ENCODE results near the gene LAMC3.

The LAMC3 gene

GRCh38 chr9:130988400-130988747 lies 20.6 kb upstream of the LAMC3 start:
- Histone ChIP-seq H3K27me3 (ENCODE audit: control insufficient read depth, insufficient read depth, low read length) (no peaks in the 10 kb centered on the region), H3K9me3 (ENCODE audit: control insufficient read depth, low read depth, low read length) (no peaks in the 10 kb centered on the region), H3K36me3 (ENCODE audit: control insufficient read depth, low read depth, low read length) (no peaks in the 10 kb centered on the region), H3K4me3 (ENCODE audit: low read length) (no peak overlapping the region), H3K27ac (ENCODE audit: low read length) (no peak overlapping the region), H3K4me1 (ENCODE audit: control insufficient read depth, low read depth, low read length) (peaks cover 6% of the 10 kb centered on the region), H3K9ac (ENCODE audit: low read length) (no peak overlapping the region)

- peaks cover 6% of the 10 kb centered on the region for H3K4me1 ChIP-seq (ENCODE audit: control insufficient read depth, low read depth, low read length)
- no peak overlapping the region for H3K27ac ChIP-seq (ENCODE audit: low read length)
- H3K9ac ChIP-seq (ENCODE audit: low read length), result no peak overlapping the region
- no peak overlapping the region for H3K4me3 ChIP-seq (ENCODE audit: low read length)
- no peaks in the 10 kb centered on the region for H3K27me3 ChIP-seq (ENCODE audit: control insufficient read depth, insufficient read depth, low read length)
- H3K9me3 ChIP-seq (ENCODE audit: control insufficient read depth, low read depth, low read length), result no peaks in the 10 kb centered on the region
- no peaks in the 10 kb centered on the region for H3K36me3 ChIP-seq (ENCODE audit: control insufficient read depth, low read depth, low read length)
These were observed 20.1 kb upstream of the LAMC3 start for GRCh38 chr9:130988905-130989304.

GRCh38 chr9:130989391-130989790 lies 19.6 kb upstream of the LAMC3 start:
- Histone ChIP-seq H3K9me3 (ENCODE audit: control insufficient read depth, low read depth, low read length) (no peaks in the 10 kb centered on the region), H3K4me1 (ENCODE audit: control insufficient read depth, low read depth, low read length) (peaks cover 6% of the 10 kb centered on the region), H3K27me3 (ENCODE audit: control insufficient read depth, insufficient read depth, low read length) (no peaks in the 10 kb centered on the region), H3K9ac (ENCODE audit: low read length) (no peak overlapping the region), H3K36me3 (ENCODE audit: control insufficient read depth, low read depth, low read length) (no peaks in the 10 kb centered on the region), H3K27ac (ENCODE audit: low read length) (no peak overlapping the region), H3K4me3 (ENCODE audit: low read length) (no peak overlapping the region)

GRCh38 chr9:130989891-130990290 lies 19.1 kb upstream of the LAMC3 start:
- no peak overlapping the region for H3K9ac ChIP-seq (ENCODE audit: low read length)
- no peak overlapping the region for H3K27ac ChIP-seq (ENCODE audit: low read length)
- H3K4me3 ChIP-seq (ENCODE audit: low read length), result no peak overlapping the region
- no peaks in the 10 kb centered on the region for H3K27me3 ChIP-seq (ENCODE audit: control insufficient read depth, insufficient read depth, low read length)
- peaks cover 6% of the 10 kb centered on the region for H3K4me1 ChIP-seq (ENCODE audit: control insufficient read depth, low read depth, low read length)
- H3K9me3 ChIP-seq (ENCODE audit: control insufficient read depth, low read depth, low read length), result no peaks in the 10 kb centered on the region
- H3K36me3 ChIP-seq (ENCODE audit: control insufficient read depth, low read depth, low read length), result no peaks in the 10 kb centered on the region

- no peaks in the 10 kb centered on the region for H3K9me3 ChIP-seq (ENCODE audit: control insufficient read depth, low read depth, low read length)
- no peaks in the 10 kb centered on the region for H3K27me3 ChIP-seq (ENCODE audit: control insufficient read depth, insufficient read depth, low read length)
- no peaks in the 10 kb centered on the region for H3K36me3 ChIP-seq (ENCODE audit: control insufficient read depth, low read depth, low read length)
- H3K27ac ChIP-seq (ENCODE audit: low read length), result no peak overlapping the region
- H3K4me1 ChIP-seq (ENCODE audit: control insufficient read depth, low read depth, low read length), result peaks cover 6% of the 10 kb centered on the region
- H3K4me3 ChIP-seq (ENCODE audit: low read length), result no peak overlapping the region
- no peak overlapping the region for H3K9ac ChIP-seq (ENCODE audit: low read length)
These were observed 18.5 kb upstream of the LAMC3 start for GRCh38 chr9:130990306-130990977.

DNA sequence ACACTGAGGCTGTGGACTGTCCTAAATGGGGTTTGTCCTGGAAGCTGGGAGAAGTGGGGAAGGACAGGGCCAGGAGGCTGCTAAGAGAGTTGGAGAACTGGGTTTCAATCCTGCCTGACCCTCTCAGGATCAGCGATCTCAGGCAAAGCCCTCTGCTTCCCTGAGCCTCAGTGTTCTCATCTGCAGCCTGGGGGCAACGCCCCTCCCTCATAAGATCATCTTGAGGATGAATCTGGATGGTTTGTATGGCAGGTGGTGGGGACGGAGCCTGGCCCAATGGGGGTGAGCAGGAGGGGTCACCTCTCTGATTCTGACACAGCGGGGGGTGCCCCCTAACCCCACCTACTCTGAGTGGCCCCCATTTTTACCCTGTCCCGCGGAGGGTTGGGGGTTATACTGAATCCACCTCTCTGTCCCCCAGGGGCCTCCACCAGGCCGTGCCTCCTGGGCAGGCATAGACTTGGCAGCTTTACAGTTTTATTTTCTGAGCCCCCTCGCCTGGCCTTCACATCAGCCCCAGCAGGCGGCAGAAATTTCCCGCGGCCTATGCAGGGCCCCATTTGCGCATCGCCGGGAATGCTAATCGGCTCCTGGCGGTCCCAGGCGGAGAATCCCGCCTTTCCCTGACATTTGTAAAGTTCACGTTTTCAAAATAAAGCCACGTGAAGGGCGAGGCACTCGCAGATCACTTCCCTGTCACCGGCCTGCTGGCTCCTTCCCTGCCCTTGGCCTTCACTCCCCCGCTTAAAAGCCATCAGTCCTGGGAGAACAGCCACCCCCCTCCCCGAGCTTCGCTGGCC lies 17.8 kb upstream of the LAMC3 start:
- Histone ChIP-seq H3K27me3 (ENCODE audit: control insufficient read depth, insufficient read depth, low read length) (no peaks in the 10 kb centered on the region), H3K4me1 (ENCODE audit: control insufficient read depth, low read depth, low read length) (peaks cover 6% of the 10 kb centered on the region), H3K9ac (ENCODE audit: low read length) (no peak overlapping the region)

GRCh38 chr9:130991778-130992681 lies 16.9 kb upstream of the LAMC3 start:
- no peak overlapping the region for H3K27ac ChIP-seq (ENCODE audit: low read length)
- peaks cover 6% of the 10 kb centered on the region for H3K4me1 ChIP-seq (ENCODE audit: control insufficient read depth, low read depth, low read length)
- H3K27me3 ChIP-seq (ENCODE audit: control insufficient read depth, insufficient read depth, low read length), result no peaks in the 10 kb centered on the region
- no peak overlapping the region for H3K9ac ChIP-seq (ENCODE audit: low read length)
- H3K4me3 ChIP-seq (ENCODE audit: low read length), result no peak overlapping the region
- no peaks in the 10 kb centered on the region for H3K36me3 ChIP-seq (ENCODE audit: control insufficient read depth, low read depth, low read length)
- no peaks in the 10 kb centered on the region for H3K9me3 ChIP-seq (ENCODE audit: control insufficient read depth, low read depth, low read length)

More for the DNA sequence above, 17.8 kb upstream of the LAMC3 start:
- no peaks in the 10 kb centered on the region for H3K36me3 ChIP-seq (ENCODE audit: control insufficient read depth, low read depth, low read length)
- no peak overlapping the region for H3K4me3 ChIP-seq (ENCODE audit: low read length)
- no peak overlapping the region for H3K27ac ChIP-seq (ENCODE audit: low read length)
- H3K9me3 ChIP-seq (ENCODE audit: control insufficient read depth, low read depth, low read length), result no peaks in the 10 kb centered on the region

DNA sequence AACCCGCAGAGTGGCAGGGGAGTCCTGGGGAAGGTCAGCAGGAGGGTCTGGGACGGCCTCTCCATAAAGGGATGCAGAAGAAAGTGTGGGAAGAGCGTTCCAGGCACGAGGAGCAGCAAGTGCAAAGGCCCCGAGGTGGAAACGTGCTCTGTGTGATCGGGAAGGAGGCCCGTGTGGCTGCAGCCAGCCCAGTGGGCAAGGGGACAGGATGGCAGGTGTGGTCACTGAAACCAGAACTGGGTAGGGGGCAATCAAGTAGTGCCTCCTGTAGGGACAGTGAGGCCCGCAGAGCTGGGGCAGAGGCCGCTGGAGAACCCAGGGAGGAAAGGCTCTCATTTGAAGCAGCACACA lies 16.3 kb upstream of the LAMC3 start:
- H3K4me1 ChIP-seq (ENCODE audit: control insufficient read depth, low read depth, low read length), result peaks cover 6% of the 10 kb centered on the region
- H3K36me3 ChIP-seq (ENCODE audit: control insufficient read depth, low read depth, low read length), result no peaks in the 10 kb centered on the region
- no peak overlapping the region for H3K4me3 ChIP-seq (ENCODE audit: low read length)
- no peak overlapping the region for H3K27ac ChIP-seq (ENCODE audit: low read length)
- H3K9me3 ChIP-seq (ENCODE audit: control insufficient read depth, low read depth, low read length), result no peaks in the 10 kb centered on the region
- no peak overlapping the region for H3K9ac ChIP-seq (ENCODE audit: low read length)
- no peaks in the 10 kb centered on the region for H3K27me3 ChIP-seq (ENCODE audit: control insufficient read depth, insufficient read depth, low read length)

GRCh38 chr9:130993303-130994030 lies 15.5 kb upstream of the LAMC3 start:
- Histone ChIP-seq H3K27me3 (ENCODE audit: control insufficient read depth, insufficient read depth, low read length) (no peaks in the 10 kb centered on the region), H3K9ac (ENCODE audit: low read length) (no peak overlapping the region), H3K27ac (ENCODE audit: low read length) (no peak overlapping the region)

GRCh38 chr9:130994135-130995085 lies 14.6 kb upstream of the LAMC3 start:
- no peak overlapping the region for H3K4me3 ChIP-seq (ENCODE audit: low read length)
- H3K27ac ChIP-seq (ENCODE audit: low read length), result no peak overlapping the region
- H3K36me3 ChIP-seq (ENCODE audit: control insufficient read depth, low read depth, low read length), result no peaks in the 10 kb centered on the region
- H3K9ac ChIP-seq (ENCODE audit: low read length), result no peak overlapping the region
- H3K4me1 ChIP-seq (ENCODE audit: control insufficient read depth, low read depth, low read length), result peaks cover 6% of the 10 kb centered on the region
- no peaks in the 10 kb centered on the region for H3K9me3 ChIP-seq (ENCODE audit: control insufficient read depth, low read depth, low read length)
- peaks cover 8% of the 10 kb centered on the region for H3K27me3 ChIP-seq (ENCODE audit: control insufficient read depth, insufficient read depth, low read length)

More at GRCh38 chr9:130993303-130994030, 15.5 kb upstream of the LAMC3 start:
- no peaks in the 10 kb centered on the region for H3K9me3 ChIP-seq (ENCODE audit: control insufficient read depth, low read depth, low read length)
- H3K4me3 ChIP-seq (ENCODE audit: low read length), result no peak overlapping the region
- peaks cover 6% of the 10 kb centered on the region for H3K4me1 ChIP-seq (ENCODE audit: control insufficient read depth, low read depth, low read length)
- no peaks in the 10 kb centered on the region for H3K36me3 ChIP-seq (ENCODE audit: control insufficient read depth, low read depth, low read length)
